NCI-H2196 treated with DMSO at 0.1 percent for 48 hours (cell line): ENCODE results near the gene ROPN1L.

Source experiments
- DNase-seq: peaks from one replicate; lab custom pipeline; 2025; ENCODE audit not compliant: unreplicated experiment; lab: John Stamatoyannopoulos, UW

The ROPN1L gene

GRCh38 chr5:10427201-10427600 lies 14.5 kb upstream of the ROPN1L start:
- no peak for DNase-seq

- no peak for DNase-seq
These were observed 13.7 kb upstream of the ROPN1L start for GRCh38 chr5:10427978-10428377.

- DNase-seq: no peak
These were observed 10.3 kb upstream of the ROPN1L start for GRCh38 chr5:10431415-10431814.

- no peak for DNase-seq
These were observed 9.3 kb upstream of the ROPN1L start for GRCh38 chr5:10432059-10433008.

GRCh38 chr5:10434392-10434791 lies 7.3 kb upstream of the ROPN1L start:
- no peak for DNase-seq

- DNase-seq: no peak
These were observed 3.4 kb upstream of the ROPN1L start for GRCh38 chr5:10438301-10438700.

- no peak for DNase-seq
These were observed 2.0 kb upstream of the ROPN1L start for GRCh38 chr5:10439692-10440091.

GRCh38 chr5:10440367-10440990 lies 1.2 kb upstream of the ROPN1L start:
- no peak for DNase-seq

GRCh38 chr5:10441992-10442435 lies 335 bp downstream of the ROPN1L start:
- DNase-seq: peak; percentile 57

GRCh38 chr5:10442576-10442975 lies 897 bp downstream of the ROPN1L start:
- no peak for DNase-seq

- no peak for DNase-seq
These were observed 3.7 kb downstream of the ROPN1L start for GRCh38 chr5:10445352-10445751.

- no peak for DNase-seq
These were observed 4.8 kb downstream of the ROPN1L start for GRCh38 chr5:10446490-10446889.

GRCh38 chr5:10447041-10447440 lies 5.4 kb downstream of the ROPN1L start:
- DNase-seq: no peak

- no peak for DNase-seq
These were observed 7.2 kb downstream of the ROPN1L start for GRCh38 chr5:10448754-10449360.

GRCh38 chr5:10451137-10451824 lies 9.6 kb downstream of the ROPN1L start:
- no peak for DNase-seq

- peak; percentile 38 for DNase-seq
These were observed 11.2 kb downstream of the ROPN1L start for GRCh38 chr5:10452768-10453331.

GRCh38 chr5:10453545-10453944 lies 11.9 kb downstream of the ROPN1L start:
- no peak for DNase-seq

- no peak for DNase-seq
These were observed 13.1 kb downstream of the ROPN1L start for GRCh38 chr5:10454591-10455276.

GRCh38 chr5:10455277-10455670 lies 13.6 kb downstream of the ROPN1L start:
- no peak for DNase-seq
